Measurements from ENCODE around the gene BANP.
"Not testable (repeated sequence)": the region's sequence is repeated elsewhere in the genome, so short reads cannot be mapped to it uniquely, and the experiment has no call there.

The BANP gene

DNA sequence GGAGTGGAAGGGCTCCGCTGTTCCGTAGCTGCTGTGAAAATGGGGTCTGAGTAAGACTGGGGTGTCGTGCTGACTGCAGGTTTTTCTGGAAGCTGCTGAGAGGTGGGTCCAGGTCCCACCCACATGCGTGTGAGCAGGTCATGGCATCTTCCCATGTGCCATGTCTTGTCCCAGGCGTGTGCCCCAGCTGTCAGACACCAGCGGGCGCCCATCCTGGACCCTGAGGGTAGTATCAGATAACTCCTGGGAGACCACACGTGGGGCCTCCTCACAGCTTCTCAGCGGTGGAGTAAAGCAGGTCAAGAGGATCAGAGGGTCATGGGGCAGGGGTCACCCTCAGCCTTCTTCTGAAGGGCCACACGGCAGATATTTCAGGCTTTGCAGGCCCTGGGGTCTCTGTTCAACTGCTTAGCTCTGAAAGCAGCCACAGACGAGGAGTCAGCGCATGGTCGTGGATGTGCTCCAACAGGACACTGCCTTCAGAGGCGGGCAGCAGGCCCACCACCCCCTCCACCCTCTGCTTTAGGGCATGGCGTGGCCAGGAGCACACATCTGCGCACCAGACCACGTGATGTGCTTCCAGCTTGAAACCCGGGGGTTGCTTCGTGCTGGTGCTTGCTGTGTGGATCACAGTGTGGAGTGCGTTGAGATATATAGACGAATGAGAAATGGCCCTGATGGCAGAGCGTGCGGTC is 68.7 kb downstream of the BANP start:
- no peak for DNase-seq
- no peak overlapping the region for H3K27ac ChIP-seq (ENCODE audit: insufficient read depth, low read length, poor library complexity, severe bottlenecking)

GRCh38 chr16:88020516-88020885 is 69.3 kb downstream of the BANP start:
- peaks cover 11% of the 10 kb centered on the region for H3K36me3 ChIP-seq (ENCODE audit: control insufficient read depth, insufficient read depth, low read length)
- no peak overlapping the region for H3K4me3 ChIP-seq (ENCODE audit: insufficient read depth, low read depth, low read length, poor library complexity, severe bottlenecking)
- no peak overlapping the region for H3K27ac ChIP-seq (ENCODE audit: insufficient read depth, low read length, poor library complexity, severe bottlenecking)
- no peak for DNase-seq
- H3K27me3 ChIP-seq (replicated peaks; ENCODE audit: control insufficient read depth, insufficient read depth, low read length, poor library complexity, severe bottlenecking), result no peaks in the 10 kb centered on the region
- no peaks in the 10 kb centered on the region for H3K9me3 ChIP-seq (ENCODE audit: control insufficient read depth, low read length)
- H3K4me1 ChIP-seq (ENCODE audit: control insufficient read depth, insufficient read depth, low read length, poor library complexity, severe bottlenecking), result no peaks in the 10 kb centered on the region

More for the DNA sequence above, 68.7 kb downstream of the BANP start:
- Histone ChIP-seq H3K4me1 (ENCODE audit: control insufficient read depth, insufficient read depth, low read length, poor library complexity, severe bottlenecking) (no peaks in the 10 kb centered on the region), H3K36me3 (ENCODE audit: control insufficient read depth, insufficient read depth, low read length) (peaks cover 11% of the 10 kb centered on the region), H3K9me3 (ENCODE audit: control insufficient read depth, low read length) (no peaks in the 10 kb centered on the region), H3K4me3 (ENCODE audit: insufficient read depth, low read depth, low read length, poor library complexity, severe bottlenecking) (no peak overlapping the region), H3K27me3 (replicated peaks; ENCODE audit: control insufficient read depth, insufficient read depth, low read length, poor library complexity, severe bottlenecking) (no peaks in the 10 kb centered on the region)

DNA sequence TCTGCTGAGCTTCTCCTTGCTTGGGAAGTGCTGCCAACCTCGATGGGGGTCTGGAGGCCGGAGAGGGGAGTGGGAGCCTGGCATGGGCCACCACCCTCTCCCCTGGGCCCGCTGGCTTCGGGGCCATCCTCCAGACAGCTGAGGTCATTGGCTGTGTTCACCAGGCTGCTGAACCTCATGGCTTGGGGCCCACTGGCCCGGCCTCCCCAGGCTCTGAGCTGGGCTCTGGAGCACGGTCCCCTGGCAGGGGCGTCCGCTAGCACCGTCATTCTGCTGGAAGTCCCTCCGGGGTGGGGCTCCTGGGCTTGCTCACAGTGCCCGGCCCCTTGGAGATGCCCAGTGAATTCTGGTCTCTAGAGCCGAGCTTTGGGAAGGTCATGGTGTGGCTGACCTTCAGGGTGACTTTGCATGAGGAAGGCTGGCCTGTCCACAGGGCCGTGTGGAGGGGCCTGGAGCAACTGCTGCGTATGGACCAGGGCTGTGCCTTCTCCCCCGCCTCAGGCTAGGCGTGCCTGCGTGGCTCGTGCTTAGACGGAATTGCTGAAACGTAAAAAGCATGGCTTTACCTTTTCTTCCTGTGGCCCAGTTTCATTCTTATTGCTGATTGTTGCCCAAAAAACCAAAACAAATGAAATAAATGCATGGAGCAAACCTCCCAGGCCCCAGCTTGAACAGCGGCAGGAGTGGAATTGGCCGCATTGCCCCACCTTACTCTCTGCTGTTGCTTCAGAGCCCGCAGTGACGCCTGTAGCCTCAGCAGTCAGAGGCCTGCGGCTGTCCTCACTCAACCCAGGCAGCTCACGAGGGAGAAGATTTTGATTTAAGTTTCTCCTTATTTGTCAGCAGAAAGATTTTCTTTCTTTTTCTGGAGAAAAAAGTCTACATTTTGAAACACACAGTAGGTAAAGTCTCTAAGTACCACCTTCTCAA is 70.1 kb downstream of the BANP start:
- H3K36me3 ChIP-seq (ENCODE audit: control insufficient read depth, insufficient read depth, low read length), result peaks cover 11% of the 10 kb centered on the region
- not testable (repeated sequence) for H3K4me3 ChIP-seq (ENCODE audit: insufficient read depth, low read depth, low read length, poor library complexity, severe bottlenecking); H3K27me3 ChIP-seq (replicated peaks; ENCODE audit: control insufficient read depth, insufficient read depth, low read length, poor library complexity, severe bottlenecking); H3K4me1 ChIP-seq (ENCODE audit: control insufficient read depth, insufficient read depth, low read length, poor library complexity, severe bottlenecking); DNase-seq; H3K27ac ChIP-seq (ENCODE audit: insufficient read depth, low read length, poor library complexity, severe bottlenecking); H3K9me3 ChIP-seq (ENCODE audit: control insufficient read depth, low read length)

- no peak overlapping the region for H3K27ac ChIP-seq (ENCODE audit: insufficient read depth, low read length, poor library complexity, severe bottlenecking)
- H3K4me3 ChIP-seq (ENCODE audit: insufficient read depth, low read depth, low read length, poor library complexity, severe bottlenecking), result no peak overlapping the region
- no peaks in the 10 kb centered on the region for H3K27me3 ChIP-seq (replicated peaks; ENCODE audit: control insufficient read depth, insufficient read depth, low read length, poor library complexity, severe bottlenecking)
- peaks cover 11% of the 10 kb centered on the region for H3K36me3 ChIP-seq (ENCODE audit: control insufficient read depth, insufficient read depth, low read length)
- H3K9me3 ChIP-seq (ENCODE audit: control insufficient read depth, low read length), result no peaks in the 10 kb centered on the region
- no peak for DNase-seq
- H3K4me1 ChIP-seq (ENCODE audit: control insufficient read depth, insufficient read depth, low read length, poor library complexity, severe bottlenecking), result no peaks in the 10 kb centered on the region
These were observed 71.1 kb downstream of the BANP start for GRCh38 chr16:88022076-88023042.

DNA sequence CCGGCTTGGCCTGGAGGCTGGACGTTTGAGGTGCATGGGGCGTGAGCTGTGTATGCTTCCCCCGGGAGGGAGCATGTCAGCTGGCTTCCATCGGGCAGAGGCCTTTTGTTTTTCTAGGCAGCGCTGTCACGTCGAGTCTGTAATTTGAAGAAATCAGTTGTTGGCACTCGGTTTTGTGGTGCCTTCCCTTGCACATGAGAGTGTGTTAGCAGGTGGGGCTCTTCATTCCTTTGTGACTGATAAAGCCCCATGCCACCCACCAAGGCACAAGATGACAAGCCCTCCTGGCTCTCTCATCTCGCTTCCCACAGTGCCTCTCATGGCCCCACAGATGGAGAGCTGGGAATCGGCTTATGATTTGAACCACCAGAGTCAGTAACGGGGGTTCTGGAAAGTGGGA is 72.1 kb downstream of the BANP start:
- H3K36me3 ChIP-seq (ENCODE audit: control insufficient read depth, insufficient read depth, low read length), result peaks cover 15% of the 10 kb centered on the region
- no peak for DNase-seq
- no peaks in the 10 kb centered on the region for H3K4me1 ChIP-seq (ENCODE audit: control insufficient read depth, insufficient read depth, low read length, poor library complexity, severe bottlenecking)
- H3K9me3 ChIP-seq (ENCODE audit: control insufficient read depth, low read length), result no peaks in the 10 kb centered on the region
- H3K27me3 ChIP-seq (replicated peaks; ENCODE audit: control insufficient read depth, insufficient read depth, low read length, poor library complexity, severe bottlenecking), result no peaks in the 10 kb centered on the region
- H3K4me3 ChIP-seq (ENCODE audit: insufficient read depth, low read depth, low read length, poor library complexity, severe bottlenecking), result no peak overlapping the region
- H3K27ac ChIP-seq (ENCODE audit: insufficient read depth, low read length, poor library complexity, severe bottlenecking), result no peak overlapping the region

DNA sequence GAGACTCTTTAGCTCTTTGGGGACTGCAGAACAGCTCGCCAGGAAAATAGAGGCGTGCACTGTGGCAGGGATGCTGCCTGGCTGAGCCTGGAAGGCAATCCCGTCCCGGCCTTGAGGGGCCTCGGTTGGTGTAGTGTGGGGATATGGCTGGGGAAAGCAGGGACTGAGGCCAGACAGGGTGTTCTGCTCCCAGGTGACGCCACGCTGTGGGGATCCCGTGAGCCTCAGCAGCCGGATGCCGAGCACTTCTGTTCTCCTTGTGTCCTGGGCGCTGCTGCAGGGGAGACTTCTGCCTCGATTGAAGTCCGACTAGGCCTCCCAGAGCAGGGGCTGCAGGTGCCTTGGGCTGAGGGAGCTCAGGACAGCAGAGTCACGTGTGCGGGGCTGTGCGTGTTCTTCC is 72.6 kb downstream of the BANP start:
- no peaks in the 10 kb centered on the region for H3K4me1 ChIP-seq (ENCODE audit: control insufficient read depth, insufficient read depth, low read length, poor library complexity, severe bottlenecking)
- no peak overlapping the region for H3K27ac ChIP-seq (ENCODE audit: insufficient read depth, low read length, poor library complexity, severe bottlenecking)
- peaks cover 15% of the 10 kb centered on the region for H3K36me3 ChIP-seq (ENCODE audit: control insufficient read depth, insufficient read depth, low read length)
- no peak for DNase-seq
- H3K4me3 ChIP-seq (ENCODE audit: insufficient read depth, low read depth, low read length, poor library complexity, severe bottlenecking), result no peak overlapping the region
- H3K27me3 ChIP-seq (replicated peaks; ENCODE audit: control insufficient read depth, insufficient read depth, low read length, poor library complexity, severe bottlenecking), result no peaks in the 10 kb centered on the region
- no peaks in the 10 kb centered on the region for H3K9me3 ChIP-seq (ENCODE audit: control insufficient read depth, low read length)

DNA sequence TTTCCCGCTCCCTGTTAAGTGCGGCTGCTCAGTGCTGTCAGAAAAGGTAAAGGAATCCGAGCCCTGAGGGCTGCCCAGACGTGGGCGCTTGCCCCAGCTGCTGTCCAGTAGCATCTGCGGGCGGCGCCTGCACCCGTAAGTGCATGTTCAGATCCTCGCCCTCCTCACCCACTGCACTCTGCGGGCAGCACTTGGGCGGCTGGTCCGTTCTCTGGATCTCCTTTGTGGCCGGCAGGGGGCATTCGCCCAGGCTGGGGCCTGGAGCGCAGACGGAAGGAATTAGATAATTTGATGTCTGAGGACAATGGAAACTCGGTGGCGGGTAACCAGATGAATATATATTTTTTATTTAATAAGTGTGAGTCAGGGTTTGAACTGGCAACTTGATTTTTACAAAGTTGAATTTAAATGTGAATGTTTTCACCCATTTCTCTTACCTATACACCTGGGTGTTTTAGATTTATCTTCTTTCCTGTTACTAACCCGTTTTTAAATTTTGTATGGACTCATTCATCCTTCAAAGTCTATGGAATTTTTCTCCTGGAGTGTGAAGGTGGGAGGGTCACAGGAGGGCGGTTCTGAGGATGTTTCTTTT is 73.4 kb downstream of the BANP start:
- H3K27me3 ChIP-seq (replicated peaks; ENCODE audit: control insufficient read depth, insufficient read depth, low read length, poor library complexity, severe bottlenecking); H3K27ac ChIP-seq (ENCODE audit: insufficient read depth, low read length, poor library complexity, severe bottlenecking); DNase-seq; H3K9me3 ChIP-seq (ENCODE audit: control insufficient read depth, low read length); H3K4me1 ChIP-seq (ENCODE audit: control insufficient read depth, insufficient read depth, low read length, poor library complexity, severe bottlenecking); H3K4me3 ChIP-seq (ENCODE audit: insufficient read depth, low read depth, low read length, poor library complexity, severe bottlenecking): not testable (repeated sequence)
- peaks cover 12% of the 10 kb centered on the region for H3K36me3 ChIP-seq (ENCODE audit: control insufficient read depth, insufficient read depth, low read length)

GRCh38 chr16:88025086-88025492 is 73.9 kb downstream of the BANP start:
- not testable (repeated sequence) for H3K27ac ChIP-seq (ENCODE audit: insufficient read depth, low read length, poor library complexity, severe bottlenecking); H3K9me3 ChIP-seq (ENCODE audit: control insufficient read depth, low read length); DNase-seq; H3K27me3 ChIP-seq (replicated peaks; ENCODE audit: control insufficient read depth, insufficient read depth, low read length, poor library complexity, severe bottlenecking); H3K4me1 ChIP-seq (ENCODE audit: control insufficient read depth, insufficient read depth, low read length, poor library complexity, severe bottlenecking); H3K4me3 ChIP-seq (ENCODE audit: insufficient read depth, low read depth, low read length, poor library complexity, severe bottlenecking)
- H3K36me3 ChIP-seq (ENCODE audit: control insufficient read depth, insufficient read depth, low read length), result peaks cover 12% of the 10 kb centered on the region

DNA sequence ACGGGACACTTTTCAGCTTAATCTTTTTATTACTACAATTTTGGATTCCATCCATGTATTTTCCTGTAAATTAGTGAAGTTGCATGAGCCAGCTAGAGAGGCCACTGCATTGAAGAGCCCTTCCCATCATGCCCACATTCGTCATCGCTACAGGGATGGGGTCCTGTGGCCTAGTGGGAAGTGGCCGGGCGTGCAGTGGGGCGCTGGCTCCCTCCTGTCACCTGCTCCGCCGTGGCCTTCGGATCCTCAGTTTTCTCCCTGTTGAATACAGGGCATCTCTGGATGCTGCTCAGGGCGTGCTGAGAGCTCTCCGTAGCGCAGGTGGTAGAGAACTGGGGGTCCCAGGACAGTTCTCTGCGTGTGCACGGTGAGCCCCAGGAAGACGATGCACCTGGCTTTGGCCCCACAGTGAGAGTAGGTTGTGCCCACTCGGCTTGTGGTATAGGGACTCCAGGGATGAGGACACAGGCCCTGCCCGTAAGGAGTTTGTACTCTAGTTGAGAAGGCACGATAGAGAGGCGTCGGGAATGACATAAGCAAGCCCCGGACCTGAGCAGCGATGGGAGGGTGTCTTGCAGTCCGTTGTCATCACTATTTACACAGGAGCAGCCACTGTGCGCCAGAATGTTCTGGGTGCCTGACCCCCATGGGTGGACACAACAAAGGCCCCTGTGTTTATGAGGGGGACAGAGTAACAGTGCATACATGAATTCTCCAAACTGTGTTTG is 74.8 kb downstream of the BANP start:
- not testable (repeated sequence) for H3K27me3 ChIP-seq (replicated peaks; ENCODE audit: control insufficient read depth, insufficient read depth, low read length, poor library complexity, severe bottlenecking); DNase-seq; H3K4me1 ChIP-seq (ENCODE audit: control insufficient read depth, insufficient read depth, low read length, poor library complexity, severe bottlenecking); H3K4me3 ChIP-seq (ENCODE audit: insufficient read depth, low read depth, low read length, poor library complexity, severe bottlenecking); H3K9me3 ChIP-seq (ENCODE audit: control insufficient read depth, low read length); H3K27ac ChIP-seq (ENCODE audit: insufficient read depth, low read length, poor library complexity, severe bottlenecking)
- peaks cover 11% of the 10 kb centered on the region for H3K36me3 ChIP-seq (ENCODE audit: control insufficient read depth, insufficient read depth, low read length)

Measured in effector memory CD4-positive, alpha-beta T cell (primary cell).